H9 (cell line): ENCODE measurements around the gene RYR1. TPM values are rescaled to one million over a fixed set of nuclear protein-coding genes. Genes with fewer than 3 reads are reported as not detected.

ENCODE experiments used
- DNase-seq: peaks from one replicate; pipeline ENCODE4 v3.0.0-alpha.2; 2017
- H2AFZ ChIP-seq: one replicate; pipeline ENCODE4 v1.6.1; 2013; ENCODE audit warnings: mild to moderate bottlenecking, low read length, control low read depth, moderate library complexity
- H2AK5ac ChIP-seq: 2 replicates; pipeline ENCODE4 v1.6.1; 2013; ENCODE audit warnings: low read length, control low read depth, mixed read lengths; ENCODE audit not compliant: insufficient read length
- H2BK120ac ChIP-seq: one replicate; pipeline ENCODE4 v1.6.1; 2013; ENCODE audit warnings: low read depth, mild to moderate bottlenecking, low read length, control low read depth, inconsistent platforms; ENCODE audit not compliant: poor library complexity, severe bottlenecking
- H2BK12ac ChIP-seq: 2 replicates; pipeline ENCODE4 v1.6.1; 2013; ENCODE audit warnings: low read length, control low read depth, mixed read lengths, low read depth; ENCODE audit not compliant: insufficient read length
- H2BK15ac ChIP-seq: 2 replicates; pipeline ENCODE4 v1.6.1; 2013; ENCODE audit warnings: low read depth, low read length, control low read depth
- H2BK20ac ChIP-seq: one replicate; pipeline ENCODE4 v1.6.1; 2013; ENCODE audit warnings: low read depth, mild to moderate bottlenecking, low read length, control low read depth, inconsistent platforms; ENCODE audit not compliant: poor library complexity, severe bottlenecking
- H2BK5ac ChIP-seq: 2 replicates; pipeline ENCODE4 v1.6.1; 2013; ENCODE audit warnings: low read length, control low read depth, mixed read lengths; ENCODE audit not compliant: insufficient read length
- H3K14ac ChIP-seq: 2 replicates; pipeline ENCODE4 v1.6.1; 2013; ENCODE audit warnings: low read length, control low read depth; ENCODE audit not compliant: insufficient read depth
- H3K18ac ChIP-seq: 2 replicates; pipeline ENCODE4 v1.6.1; 2013; ENCODE audit warnings: low read depth, mild to moderate bottlenecking, mixed read lengths, low read length, control low read depth; ENCODE audit not compliant: insufficient read length
- H3K23ac ChIP-seq: 2 replicates; pipeline ENCODE4 v1.6.1; 2013; ENCODE audit warnings: low read length, control low read depth, mixed read lengths, low read depth; ENCODE audit not compliant: insufficient read length
- H3K23me2 ChIP-seq: 2 replicates; pipeline ENCODE4 v1.6.1; 2013; ENCODE audit warnings: low read depth, mild to moderate bottlenecking, mixed read lengths, low read length, control low read depth; ENCODE audit not compliant: insufficient read length, poor library complexity, severe bottlenecking
- H3K27ac ChIP-seq: 2 replicates; pipeline ENCODE4 v1.5.1; 2013; ENCODE audit warnings: low read length, control low read depth, mixed read lengths, low read depth; ENCODE audit not compliant: insufficient read length
- H3K27me3 ChIP-seq: 2 replicates; pipeline ENCODE4 v1.6.1; 2013; ENCODE audit warnings: low read length, control low read depth, inconsistent platforms; ENCODE audit not compliant: insufficient read depth
- H3K4ac ChIP-seq: 2 replicates; pipeline ENCODE4 v1.6.1; 2013; ENCODE audit warnings: low read depth, mild to moderate bottlenecking, control low read depth, inconsistent platforms, low read length, moderate library complexity
- H3K4me1 ChIP-seq: 2 replicates; pipeline ENCODE4 v1.6.1; 2013; ENCODE audit warnings: low read length, control low read depth, inconsistent platforms; ENCODE audit not compliant: insufficient read depth
- H3K4me2 ChIP-seq: 2 replicates; pipeline ENCODE4 v1.6.1; 2013; ENCODE audit warnings: low read length, control low read depth, mixed read lengths; ENCODE audit not compliant: insufficient read length, insufficient read depth
- H3K56ac ChIP-seq: 2 replicates; pipeline ENCODE4 v1.6.1; 2013; ENCODE audit warnings: low read depth, mild to moderate bottlenecking, mixed read lengths, low read length, control low read depth; ENCODE audit not compliant: insufficient read length
- H3K79me1 ChIP-seq: 2 replicates; pipeline ENCODE4 v1.6.1; 2013; ENCODE audit warnings: low read depth, mild to moderate bottlenecking, moderate library complexity, low read length, control low read depth, inconsistent platforms; ENCODE audit not compliant: insufficient read depth, poor library complexity, severe bottlenecking
- H3K79me2 ChIP-seq: 2 replicates; pipeline ENCODE4 v1.6.1; 2013; ENCODE audit warnings: low read length, control low read depth, inconsistent platforms; ENCODE audit not compliant: insufficient read depth
- H3K9ac ChIP-seq: 2 replicates; pipeline ENCODE4 v1.6.1; 2013; ENCODE audit warnings: low read length, control low read depth, mixed read lengths; ENCODE audit not compliant: insufficient read length; ENCODE audit errors: extremely low read depth
- H3K9me3 ChIP-seq: one replicate; pipeline ENCODE4 v1.6.1; 2013; ENCODE audit warnings: low read depth, low read length, inconsistent platforms; ENCODE audit not compliant: control insufficient read depth
- H3T11ph ChIP-seq: one replicate; pipeline ENCODE4 v1.6.1; 2013; ENCODE audit warnings: mild to moderate bottlenecking, low read length, control low read depth, inconsistent platforms
- H4K20me1 ChIP-seq: one replicate; pipeline ENCODE4 v1.6.1; 2013; ENCODE audit not compliant: control insufficient read depth, insufficient read length, insufficient read depth
- H4K5ac ChIP-seq: 2 replicates; pipeline ENCODE4 v1.6.1; 2013; ENCODE audit warnings: low read depth, mild to moderate bottlenecking, mixed read lengths, low read length, control low read depth; ENCODE audit not compliant: insufficient read length
- H4K8ac ChIP-seq: replicated peaks from 2 replicates; pipeline ENCODE4 v1.6.1; 2013; ENCODE audit warnings: low read length, control low read depth, mixed read lengths, low read depth; ENCODE audit not compliant: insufficient read length
- H4K91ac ChIP-seq: 2 replicates; pipeline ENCODE4 v1.6.1; 2013; ENCODE audit warnings: low read depth, mild to moderate bottlenecking, moderate library complexity, mixed read lengths, low read length, control low read depth; ENCODE audit not compliant: insufficient read length
- H3K27ac Mint-ChIP-seq, 3 experiments: 2 replicates in 2 of 3; 3 replicates in 1 of 3; pipeline ENCODE4 v1.8.0; 2020 to 2021; ENCODE audit warnings: mixed read lengths in 3 of 3, mild to moderate bottlenecking in 1 of 3, moderate library complexity in 1 of 3
- H3K27me3 Mint-ChIP-seq: 2 replicates; pipeline ENCODE4 v1.8.0; 2021; ENCODE audit warnings: low read depth, mild to moderate bottlenecking, moderate library complexity, mixed read lengths
- H3K36me3 Mint-ChIP-seq, 3 experiments: 2 replicates in 2 of 3; 3 replicates in 1 of 3; pipeline ENCODE4 v1.8.0; 2020 to 2021; ENCODE audit warnings: low read depth in 3 of 3, mixed read lengths in 3 of 3; ENCODE audit not compliant: insufficient read depth in 1 of 3
- H3K4me1 Mint-ChIP-seq, 2 experiments: 2 replicates each; pipeline ENCODE4 v1.8.0; 2020; ENCODE audit warnings: mixed read lengths in 2 of 2
- H3K4me3 Mint-ChIP-seq, 2 experiments: 2 replicates in 1 of 2; 3 replicates in 1 of 2; pipeline ENCODE4 v1.8.0; 2020 to 2021; ENCODE audit warnings: mild to moderate bottlenecking in 2 of 2, mixed read lengths in 2 of 2, moderate library complexity in 1 of 2
- H3K9me3 Mint-ChIP-seq, 2 experiments: 2 replicates in 1 of 2; 3 replicates in 1 of 2; pipeline ENCODE4 v1.8.0; 2020; ENCODE audit warnings: mild to moderate bottlenecking in 2 of 2, mixed read lengths in 2 of 2, moderate library complexity in 1 of 2
- CTCF ChIP-seq: fragments of 200-600 bp; sonication (generic); conservative IDR thresholded peaks from 3 replicates; pipeline ENCODE4 v1.8.0; 2021; ENCODE audit warnings: antibody characterized with exemption, mild to moderate bottlenecking
- WGBS: extraction: QIAGEN DNeasy Blood & Tissue Kit; methylation state at CpG from one replicate; pipeline ENCODE4 v1.1.7; 2013; ENCODE audit warnings: missing lambda C conversion rate, low lambda C conversion rate, mixed read lengths; ENCODE audit not compliant: insufficient read length; ENCODE audit errors: extremely low coverage; 5-methylcytosine and 5-hydroxymethylcytosine counted together
- total RNA-seq: library from RNA; stranded (reverse); gene quantifications from 2 replicates; pipeline ENCODE4 v1.2.1, GENCODE V29; 2021

RYR1 gene
- total RNA-seq, 1 experiment from 2014 or later = 8.9 TPM

GRCh38 chr19:38543807-38544568 is 110.5 kb downstream of the RYR1 start:
- Histone ChIP-seq H2BK15ac (no peak overlapping the region), H3K23me2 (no peaks in the 10 kb centered on the region), H3K4ac (no peak overlapping the region), H4K20me1 (no peaks in the 10 kb centered on the region), H3K9me3 (no peaks in the 10 kb centered on the region), H3K27me3 (no peaks in the 10 kb centered on the region), H4K91ac (no peak overlapping the region), H2BK12ac (no peak overlapping the region), H4K8ac (no peak overlapping the region), H2AFZ (no peak overlapping the region), H3K4me2 (no peak overlapping the region), H3K79me1 (no peaks in the 10 kb centered on the region), H3K18ac (no peak overlapping the region), H2BK120ac (no peak overlapping the region), H4K5ac (no peak overlapping the region), H3K4me1 (0 out of 2 replicates have a peak, but pooled peaks cover 3% of the 10 kb centered on the region), H3K9ac (no peak overlapping the region), H3K14ac (no peak overlapping the region), H3K79me2 (no peaks in the 10 kb centered on the region), H3K56ac (no peak overlapping the region), H3K27ac (no peak overlapping the region), H2AK5ac (no peak overlapping the region), H2BK20ac (no peak overlapping the region), H2BK5ac (no peak overlapping the region), H3T11ph (no peak overlapping the region), H3K23ac (no peak overlapping the region)
- Mint-ChIP-seq H3K9me3 (no peaks in the 10 kb centered on the region), H3K36me3 (peaks cover 3 to 14% (median 6%) of the 10 kb centered on the region in 3 experiments; a peak in 4 of 7 replicates), H3K4me1 (peaks cover 10 to 12% of the 10 kb centered on the region in 2 experiments), H3K27me3 (no peaks in the 10 kb centered on the region), H3K27ac (no peak overlapping the region; a peak in 1 of 7 replicates), H3K4me3 (no peak overlapping the region; a peak in 1 of 5 replicates)
- WGBS = no CpG with 5 or more reads among the region's 21 CpGs
- TF ChIP-seq CTCF = peak; percentile 62; the same call in 2 of the 3 replicates
- peak; percentile 82 for DNase-seq
